GF-D8 (cell line): ENCODE data around the gene EIF2S2.
A peak's percentile ranks its signal among the peaks of the same experiment; 100 is the strongest.

Source experiments
- DNase-seq: peaks from one replicate; lab custom pipeline; 2025; lab: John Stamatoyannopoulos, UW

EIF2S2 gene

DNA sequence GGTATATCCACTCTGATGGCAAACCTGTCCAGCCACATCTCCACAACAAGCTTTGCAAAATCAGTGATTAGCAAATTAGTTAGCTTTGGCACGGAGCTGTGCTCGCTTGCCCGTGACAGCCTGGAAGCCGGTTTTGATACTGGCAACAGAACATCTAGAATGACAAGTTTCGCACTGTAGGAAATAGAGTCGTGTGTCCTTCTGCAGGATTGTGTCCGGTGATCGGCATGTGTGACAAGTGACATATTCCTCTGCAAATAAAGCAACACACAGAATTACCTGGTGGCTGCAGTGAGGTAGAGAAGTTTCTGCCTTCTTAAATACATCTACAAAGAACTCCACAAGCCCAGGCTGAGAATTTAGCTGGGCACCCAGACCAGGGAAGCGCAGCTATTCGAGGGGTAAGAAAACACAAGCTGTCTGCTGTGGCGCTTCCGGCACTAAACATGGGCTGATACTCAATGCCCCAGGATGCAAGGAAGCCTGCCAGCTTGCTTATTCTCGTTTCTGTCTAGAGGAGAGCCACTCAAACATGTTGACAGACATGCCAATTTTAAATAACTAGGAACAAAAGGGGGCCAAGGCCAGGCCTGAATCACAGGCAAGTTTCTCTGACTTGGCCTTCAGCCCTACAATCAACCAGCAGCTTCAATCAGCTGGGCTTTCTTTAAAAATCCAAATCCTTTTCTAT, 22.2 kb downstream of the EIF2S2 start:
- no peak for DNase-seq

- no peak for DNase-seq
These were observed 22.9 kb downstream of the EIF2S2 start for GRCh38 chr20:34089175-34089479.

- no peak for DNase-seq
These were observed 23.5 kb downstream of the EIF2S2 start for GRCh38 chr20:34088305-34089174.

DNA sequence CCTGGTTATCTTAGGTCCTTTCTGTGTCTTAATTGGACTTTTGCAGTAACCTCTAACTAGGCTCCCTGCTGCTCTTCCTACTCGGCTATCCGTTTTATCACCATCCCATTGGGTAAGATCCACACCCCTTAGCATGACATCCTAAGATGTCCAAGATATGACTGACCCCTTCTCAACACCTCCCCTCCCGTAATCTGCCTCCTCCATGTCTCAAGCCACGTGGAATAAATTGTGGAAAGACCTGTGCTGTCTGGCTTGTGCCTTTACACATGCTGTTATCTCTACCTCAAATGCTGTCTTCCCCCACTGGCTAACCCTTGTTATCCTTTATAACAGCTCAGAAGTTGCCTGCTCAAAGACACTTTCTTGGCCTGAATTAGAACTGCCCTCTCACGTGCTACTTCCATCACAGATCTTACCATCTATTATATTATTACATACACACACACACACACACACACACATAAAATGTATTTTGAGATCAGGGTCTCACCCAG, 26.5 kb downstream of the EIF2S2 start:
- DNase-seq, result no peak

DNA sequence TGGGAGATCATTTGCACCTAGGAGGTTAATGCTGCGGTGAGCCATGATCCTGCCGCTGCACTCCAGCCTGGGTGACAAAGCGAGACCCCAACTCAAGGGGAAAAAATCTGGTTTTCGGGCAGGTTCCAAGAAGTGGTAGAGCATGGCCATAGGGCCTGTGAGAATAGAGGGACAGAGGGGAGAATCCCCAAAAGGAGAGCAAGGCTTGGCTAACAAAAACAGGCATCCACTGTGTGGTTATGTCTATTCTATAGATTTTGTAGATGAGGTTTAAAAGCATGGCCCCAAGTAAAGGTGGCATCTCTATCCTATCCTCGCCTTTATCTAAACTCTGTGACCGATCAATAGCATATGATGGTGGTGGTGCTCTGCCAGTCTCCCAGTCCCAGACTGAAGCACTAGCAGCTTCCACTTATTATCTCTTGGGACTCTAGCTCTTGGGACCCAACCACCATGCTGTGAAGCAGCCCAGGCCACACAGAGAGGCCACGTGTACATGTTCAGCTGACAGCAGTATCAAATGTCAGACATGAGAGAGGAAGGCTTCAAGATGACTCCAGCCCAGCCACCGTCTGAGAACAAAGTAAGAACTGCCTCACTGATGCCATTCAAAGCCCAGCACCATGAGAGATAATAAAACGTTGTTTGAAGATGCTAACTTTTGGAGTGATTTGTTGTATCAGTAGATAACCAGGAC, 27.7 kb downstream of the EIF2S2 start:
- DNase-seq, result no peak

DNA sequence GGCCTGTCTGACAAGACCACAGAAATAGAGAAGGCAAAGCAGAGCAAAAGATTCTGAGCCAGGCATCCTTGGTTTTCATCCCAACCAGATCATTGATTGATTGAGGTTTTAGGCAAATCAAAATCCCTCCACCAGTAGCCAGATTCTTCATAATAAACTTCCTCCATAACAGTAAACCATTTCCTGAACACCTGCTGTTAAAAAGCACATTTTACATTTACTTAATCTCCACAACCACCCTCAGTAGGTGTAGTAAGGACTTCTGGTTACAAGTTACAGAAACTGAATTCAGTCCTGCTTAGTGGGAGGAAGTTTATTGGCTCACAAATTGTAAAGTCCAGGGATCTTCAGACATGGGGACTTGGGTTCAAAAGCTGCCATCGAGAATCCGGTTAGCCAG, 28.3 kb downstream of the EIF2S2 start:
- no peak for DNase-seq

DNA sequence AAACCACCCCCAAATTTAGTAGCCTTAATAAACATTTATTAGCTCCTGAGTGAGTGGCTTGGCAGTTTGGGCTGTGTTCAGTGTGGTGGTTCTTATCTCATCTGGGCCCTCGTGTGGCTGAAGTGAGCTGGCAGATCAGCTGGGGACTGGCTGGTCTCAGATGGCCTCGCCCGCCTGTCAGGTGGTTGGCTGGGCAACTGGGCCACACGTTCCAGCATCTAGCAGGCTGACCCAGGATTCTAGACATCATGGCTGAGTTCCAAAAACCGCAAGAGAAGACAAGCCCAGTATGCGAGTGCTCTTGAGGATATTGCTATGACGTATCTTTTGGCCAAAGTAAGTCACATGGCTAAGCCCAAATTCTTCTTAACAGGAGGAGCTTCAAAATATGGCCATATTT, 28.9 kb downstream of the EIF2S2 start:
- DNase-seq, result no peak

GRCh38 chr20:34082232-34082887, 29.7 kb downstream of the EIF2S2 start:
- no peak for DNase-seq

GRCh38 chr20:34079818-34080217, 32.2 kb downstream of the EIF2S2 start:
- no peak for DNase-seq

DNA sequence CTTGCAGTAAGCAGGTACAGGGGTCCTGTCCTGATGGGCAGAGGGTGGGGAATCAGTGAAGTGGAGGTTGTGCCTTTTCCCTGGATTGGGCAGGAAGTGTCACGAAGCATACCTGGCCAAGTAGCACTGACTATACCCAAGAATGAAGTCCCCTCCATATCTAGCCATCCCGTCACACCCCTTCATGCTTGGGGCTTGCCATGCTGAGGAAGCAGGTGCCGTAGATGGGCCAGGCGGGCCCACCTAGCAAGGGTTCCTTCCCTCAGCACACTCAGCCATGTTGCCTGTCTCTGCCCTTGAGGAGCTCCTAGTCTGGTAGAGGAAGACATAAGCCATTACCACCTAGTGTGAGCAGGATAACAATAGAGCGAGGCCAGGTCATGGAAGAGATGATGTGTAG, 33.5 kb downstream of the EIF2S2 start:
- no peak for DNase-seq

GRCh38 chr20:34076952-34077351, 35.1 kb downstream of the EIF2S2 start:
- no peak for DNase-seq

DNA sequence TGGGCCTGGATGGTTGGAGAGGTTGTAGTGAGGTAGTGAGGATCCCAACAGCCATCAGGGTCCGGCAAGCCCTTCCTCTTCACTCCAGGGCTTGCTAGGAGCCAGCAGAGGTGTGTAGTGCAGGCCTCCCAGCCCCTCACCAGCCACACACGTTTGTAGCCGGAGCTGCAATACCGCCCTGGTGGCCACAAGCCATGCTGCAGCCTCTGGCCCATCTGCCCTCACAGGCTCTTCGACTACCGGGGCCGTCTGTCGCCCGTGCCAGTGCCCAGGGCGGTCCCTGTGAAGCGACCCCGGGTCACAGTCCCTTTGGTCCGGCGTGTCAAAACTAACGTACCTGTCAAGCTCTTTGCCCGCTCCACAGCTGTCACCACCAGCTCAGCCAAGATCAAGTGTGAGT, 36.4 kb downstream of the EIF2S2 start:
- no peak for DNase-seq

GRCh38 chr20:34074101-34074760, 37.8 kb downstream of the EIF2S2 start:
- DNase-seq, result no peak

GRCh38 chr20:34072778-34073177, 39.3 kb downstream of the EIF2S2 start:
- DNase-seq, result no peak

DNA sequence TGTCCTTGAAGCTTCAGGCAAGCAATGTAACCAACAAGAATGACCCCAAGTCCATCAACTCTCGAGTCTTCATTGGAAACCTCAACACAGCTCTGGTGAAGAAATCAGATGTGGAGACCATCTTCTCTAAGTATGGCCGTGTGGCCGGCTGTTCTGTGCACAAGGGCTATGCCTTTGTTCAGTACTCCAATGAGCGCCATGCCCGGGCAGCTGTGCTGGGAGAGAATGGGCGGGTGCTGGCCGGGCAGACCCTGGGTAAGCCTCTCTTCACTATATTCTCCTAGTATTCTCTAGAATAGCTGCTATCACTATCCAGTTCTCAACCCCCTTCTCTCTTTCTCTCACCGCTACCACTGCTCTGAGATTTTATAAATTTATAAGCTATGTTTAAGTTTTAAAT, 40.0 kb downstream of the EIF2S2 start:
- DNase-seq, result no peak

DNA sequence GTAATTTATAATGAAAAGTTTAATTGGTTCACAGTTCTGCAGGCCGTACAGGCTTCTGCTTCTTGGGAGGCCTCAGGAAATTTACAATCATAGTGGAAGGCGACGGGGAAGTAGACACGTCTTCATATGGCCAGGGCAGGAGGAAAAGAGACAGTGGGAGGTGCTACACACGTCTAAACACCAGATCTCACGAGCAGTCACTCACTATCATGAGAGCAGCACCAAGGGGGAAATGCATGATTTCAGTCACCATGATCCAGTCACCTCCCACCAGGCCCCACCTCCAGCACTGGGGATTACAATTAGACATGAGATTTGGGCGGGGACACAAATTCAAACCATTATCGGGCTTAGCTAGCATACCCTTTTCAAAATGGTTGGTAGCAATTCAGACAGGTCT, 41.2 kb downstream of the EIF2S2 start:
- DNase-seq, result no peak

- no peak for DNase-seq
These were observed 42.0 kb downstream of the EIF2S2 start for GRCh38 chr20:34070079-34070439.

- DNase-seq, result peak; percentile 26
These were observed 42.5 kb downstream of the EIF2S2 start for GRCh38 chr20:34069341-34070078.

- DNase-seq, result no peak
These were observed 44.0 kb downstream of the EIF2S2 start for GRCh38 chr20:34068001-34068400.

GRCh38 chr20:34066476-34067090, 45.5 kb downstream of the EIF2S2 start:
- DNase-seq, result no peak

- no peak for DNase-seq
These were observed 46.8 kb downstream of the EIF2S2 start for GRCh38 chr20:34065260-34065659.
